Measurements from ENCODE around the gene CCDC174. TPM values are rescaled to one million over a fixed set of nuclear protein-coding genes. Genes with fewer than 3 reads are reported as not detected.

CCDC174 gene
- total and polyA plus RNA-seq, 2 donors (not counting 1 experiment from before 2014, with no cell fraction given), result 9.9 to 47.1 TPM

GRCh38 chr3:14616606-14617507, 34.7 kb upstream of the CCDC174 start:
- no peak for ATAC-seq (ENCODE audit: low read depth)
- 74% methylated on average over 4 of the region's 10 CpGs for WGBS (ENCODE audit: insufficient coverage)

More at GRCh38 chr3:14616606-14617507, 34.7 kb upstream of the CCDC174 start:
- Histone ChIP-seq H3K4me2 (replicated peaks; ENCODE audit: low read depth, low read length, poor library complexity, severe bottlenecking) (no peak overlapping the region), H3K36me3 (replicated peaks in 1 of 2; ENCODE audit: control extremely low read depth in 1 of 2, control insufficient read depth in 1 of 2, extremely low read depth in 1 of 2, insufficient read depth in 2 of 2, low read length in 1 of 2) (no peaks in the 10 kb centered on the region), H3K4me1 (ENCODE audit: control insufficient read depth in 2 of 2, insufficient read depth in 2 of 2, low read length in 2 of 2) (no peaks in the 10 kb centered on the region), H3K9me3 (ENCODE audit: control extremely low read depth in 1 of 3, control insufficient read depth in 2 of 3, insufficient read depth in 1 of 3, low read length in 2 of 3) (no peaks in the 10 kb centered on the region), H3K79me2 (ENCODE audit: control insufficient read depth, insufficient read depth, low read length) (no peaks in the 10 kb centered on the region), H3K27ac (ENCODE audit: low read length in 2 of 2) (no peak overlapping the region), H4K20me1 (ENCODE audit: control insufficient read depth, insufficient read depth, low read length, poor library complexity, severe bottlenecking) (no peaks in the 10 kb centered on the region), H3K9ac (ENCODE audit: low read length) (no peak overlapping the region), H3K27me3 (replicated peaks in 1 of 4; ENCODE audit: control extremely low read depth in 1 of 4, control insufficient read depth in 3 of 4, insufficient read depth in 4 of 4, low read length in 3 of 4) (peaks cover 0 to 14% (median 8%) of the 10 kb centered on the region in 4 experiments), H2AFZ (ENCODE audit: insufficient read depth, low read depth, low read length, poor library complexity, severe bottlenecking) (no peak overlapping the region), H3K4me3 (ENCODE audit: control extremely low read depth in 1 of 5, extremely low read depth in 1 of 5, insufficient read depth in 1 of 5, low read depth in 2 of 5, low read length in 4 of 5) (no peak overlapping the region)
- H3K9me3 Mint-ChIP-seq (ENCODE audit: insufficient read depth), result no peaks in the 10 kb centered on the region
- H3K27me3 Mint-ChIP-seq, result peaks cover 54% of the 10 kb centered on the region
- TF ChIP-seq, protein P1, sequence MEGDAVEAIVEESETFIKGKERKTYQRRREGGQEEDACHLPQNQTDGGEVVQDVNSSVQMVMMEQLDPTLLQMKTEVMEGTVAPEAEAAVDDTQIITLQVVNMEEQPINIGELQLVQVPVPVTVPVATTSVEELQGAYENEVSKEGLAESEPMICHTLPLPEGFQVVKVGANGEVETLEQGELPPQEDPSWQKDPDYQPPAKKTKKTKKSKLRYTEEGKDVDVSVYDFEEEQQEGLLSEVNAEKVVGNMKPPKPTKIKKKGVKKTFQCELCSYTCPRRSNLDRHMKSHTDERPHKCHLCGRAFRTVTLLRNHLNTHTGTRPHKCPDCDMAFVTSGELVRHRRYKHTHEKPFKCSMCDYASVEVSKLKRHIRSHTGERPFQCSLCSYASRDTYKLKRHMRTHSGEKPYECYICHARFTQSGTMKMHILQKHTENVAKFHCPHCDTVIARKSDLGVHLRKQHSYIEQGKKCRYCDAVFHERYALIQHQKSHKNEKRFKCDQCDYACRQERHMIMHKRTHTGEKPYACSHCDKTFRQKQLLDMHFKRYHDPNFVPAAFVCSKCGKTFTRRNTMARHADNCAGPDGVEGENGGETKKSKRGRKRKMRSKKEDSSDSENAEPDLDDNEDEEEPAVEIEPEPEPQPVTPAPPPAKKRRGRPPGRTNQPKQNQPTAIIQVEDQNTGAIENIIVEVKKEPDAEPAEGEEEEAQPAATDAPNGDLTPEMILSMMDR (IDR thresholded peaks at IDR 0.05), result no peak
- no peak for TF ChIP-seq EZH2 (IDR thresholded peaks at IDR 0.05; ENCODE audit: borderline replicate concordance, insufficient read depth, low read depth, low read length, poor library complexity, severe bottlenecking)
- no peak overlapping the region for H3K4me3 Mint-ChIP-seq
- intact Hi-C loops (cut with micrococcal nuclease), result no loop called here
- no peaks in the 10 kb centered on the region for H3K4me1 Mint-ChIP-seq
- H3K27ac Mint-ChIP-seq, result no peak overlapping the region
- DNase-seq, result no peak
- ChIA-PET CTCF (no interaction called here), POLR2A (no interaction called here)

Data from B cell (primary cell).